ENCODE measurements around the gene RAE1.

DNA sequence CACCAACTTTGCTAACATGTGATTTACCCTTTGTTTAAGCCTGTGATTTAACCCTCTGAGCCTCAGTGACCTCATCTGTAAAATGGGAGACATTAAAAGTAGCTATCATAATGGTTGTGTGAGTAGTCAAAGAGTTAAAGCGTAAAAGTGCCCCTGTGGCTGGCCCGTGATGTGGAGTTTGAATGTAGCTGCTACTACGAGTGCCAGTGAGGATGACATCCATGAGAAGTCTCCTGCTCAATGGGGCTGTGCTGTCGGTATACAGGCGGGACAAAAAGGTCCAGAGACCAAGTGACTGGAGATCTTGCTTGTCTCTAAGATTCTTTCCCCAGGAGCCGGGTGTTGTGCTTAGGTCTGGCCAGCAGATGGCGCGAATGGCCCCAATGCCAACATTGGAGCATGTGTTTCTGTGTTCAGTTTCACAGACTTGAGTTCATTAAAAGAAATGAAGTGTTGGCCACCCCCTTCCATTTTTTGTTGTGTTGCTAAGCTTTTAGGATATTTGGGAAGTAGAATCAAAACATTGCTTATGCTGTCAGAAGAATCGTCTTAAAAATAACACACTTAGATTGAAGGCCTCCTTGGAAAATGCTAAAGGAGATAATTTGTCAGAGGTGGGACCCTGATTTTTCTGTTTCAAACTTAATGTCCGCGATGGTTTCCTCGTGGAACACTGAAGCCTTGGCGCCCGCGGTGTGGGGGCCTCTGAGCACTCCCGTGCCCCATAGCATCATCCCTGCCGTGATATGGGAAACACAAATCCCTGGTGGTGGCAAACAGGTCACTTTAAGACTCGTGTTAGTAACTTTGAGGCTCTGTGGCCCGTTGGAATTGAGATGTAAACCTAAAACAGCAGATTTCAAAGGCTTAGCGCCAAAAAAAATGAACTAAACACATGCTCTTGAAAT lies 30.8 kb downstream of the RAE1 start:
- TF ChIP-seq, protein P1, sequence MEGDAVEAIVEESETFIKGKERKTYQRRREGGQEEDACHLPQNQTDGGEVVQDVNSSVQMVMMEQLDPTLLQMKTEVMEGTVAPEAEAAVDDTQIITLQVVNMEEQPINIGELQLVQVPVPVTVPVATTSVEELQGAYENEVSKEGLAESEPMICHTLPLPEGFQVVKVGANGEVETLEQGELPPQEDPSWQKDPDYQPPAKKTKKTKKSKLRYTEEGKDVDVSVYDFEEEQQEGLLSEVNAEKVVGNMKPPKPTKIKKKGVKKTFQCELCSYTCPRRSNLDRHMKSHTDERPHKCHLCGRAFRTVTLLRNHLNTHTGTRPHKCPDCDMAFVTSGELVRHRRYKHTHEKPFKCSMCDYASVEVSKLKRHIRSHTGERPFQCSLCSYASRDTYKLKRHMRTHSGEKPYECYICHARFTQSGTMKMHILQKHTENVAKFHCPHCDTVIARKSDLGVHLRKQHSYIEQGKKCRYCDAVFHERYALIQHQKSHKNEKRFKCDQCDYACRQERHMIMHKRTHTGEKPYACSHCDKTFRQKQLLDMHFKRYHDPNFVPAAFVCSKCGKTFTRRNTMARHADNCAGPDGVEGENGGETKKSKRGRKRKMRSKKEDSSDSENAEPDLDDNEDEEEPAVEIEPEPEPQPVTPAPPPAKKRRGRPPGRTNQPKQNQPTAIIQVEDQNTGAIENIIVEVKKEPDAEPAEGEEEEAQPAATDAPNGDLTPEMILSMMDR (IDR thresholded peaks at IDR 0.05) = peak; percentile 74 to 97 (median 90)
- no peak for TF ChIP-seq POLR2A (IDR thresholded peaks at IDR 0.05)
